ENCODE data around the gene FAM174C.

The FAM174C gene

DNA sequence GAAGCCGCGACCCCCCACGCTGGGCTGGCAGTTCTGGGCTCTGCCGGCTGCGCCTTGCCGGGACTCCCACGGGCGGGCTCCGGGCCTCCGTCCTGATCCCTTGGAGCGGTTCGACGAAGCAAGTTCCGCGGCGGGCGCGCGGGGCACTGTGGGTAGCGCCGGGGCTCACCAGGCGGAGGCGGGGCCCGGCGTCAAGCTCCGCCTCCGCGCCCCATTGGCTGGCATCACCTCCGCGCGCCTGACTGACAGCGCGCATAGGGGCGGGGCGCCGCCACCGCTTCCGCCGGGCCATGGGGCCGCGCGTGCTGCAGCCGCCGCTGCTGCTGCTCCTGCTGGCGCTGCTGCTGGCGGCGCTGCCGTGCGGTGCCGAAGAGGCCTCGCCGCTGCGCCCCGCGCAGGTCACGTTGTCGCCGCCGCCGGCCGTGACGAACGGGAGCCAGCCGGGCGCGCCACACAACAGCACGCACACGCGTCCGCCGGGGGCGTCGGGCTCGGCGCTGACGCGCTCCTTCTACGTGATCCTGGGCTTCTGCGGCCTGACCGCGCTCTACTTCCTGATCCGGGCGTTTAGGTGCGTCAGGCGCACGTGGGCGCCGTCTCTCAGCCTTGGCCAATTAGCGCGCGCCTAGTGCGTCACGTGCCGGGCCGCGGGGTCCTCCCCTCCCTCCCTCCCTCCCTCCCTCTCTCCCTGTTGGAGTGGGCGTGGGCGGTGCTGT, at the start of gene FAM174C:
Gene FAM174C, plus strand, starts transcription at position 271 of the 716 bp plus-strand sequence. Its CDS starts 20 bp downstream, at position 291.
- DNase-seq, result peak; percentile 84 to 95

DNA sequence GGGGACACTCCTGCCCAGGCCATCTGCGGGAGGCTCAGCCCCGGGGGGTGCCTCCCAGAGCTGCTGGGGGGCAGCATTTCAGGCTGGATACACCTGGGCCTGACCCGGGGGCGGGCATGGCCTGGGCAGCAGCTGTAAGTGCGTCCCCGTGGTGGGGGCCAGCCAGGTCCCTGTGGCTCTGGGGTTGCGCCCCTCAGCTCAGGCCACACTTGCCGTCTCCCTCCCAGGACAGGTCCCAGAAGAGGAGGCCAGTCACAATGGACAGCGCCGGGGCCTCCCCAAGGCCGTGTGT, 49.2 kb upstream of the FAM174C start:
- no peak for DNase-seq

DNA sequence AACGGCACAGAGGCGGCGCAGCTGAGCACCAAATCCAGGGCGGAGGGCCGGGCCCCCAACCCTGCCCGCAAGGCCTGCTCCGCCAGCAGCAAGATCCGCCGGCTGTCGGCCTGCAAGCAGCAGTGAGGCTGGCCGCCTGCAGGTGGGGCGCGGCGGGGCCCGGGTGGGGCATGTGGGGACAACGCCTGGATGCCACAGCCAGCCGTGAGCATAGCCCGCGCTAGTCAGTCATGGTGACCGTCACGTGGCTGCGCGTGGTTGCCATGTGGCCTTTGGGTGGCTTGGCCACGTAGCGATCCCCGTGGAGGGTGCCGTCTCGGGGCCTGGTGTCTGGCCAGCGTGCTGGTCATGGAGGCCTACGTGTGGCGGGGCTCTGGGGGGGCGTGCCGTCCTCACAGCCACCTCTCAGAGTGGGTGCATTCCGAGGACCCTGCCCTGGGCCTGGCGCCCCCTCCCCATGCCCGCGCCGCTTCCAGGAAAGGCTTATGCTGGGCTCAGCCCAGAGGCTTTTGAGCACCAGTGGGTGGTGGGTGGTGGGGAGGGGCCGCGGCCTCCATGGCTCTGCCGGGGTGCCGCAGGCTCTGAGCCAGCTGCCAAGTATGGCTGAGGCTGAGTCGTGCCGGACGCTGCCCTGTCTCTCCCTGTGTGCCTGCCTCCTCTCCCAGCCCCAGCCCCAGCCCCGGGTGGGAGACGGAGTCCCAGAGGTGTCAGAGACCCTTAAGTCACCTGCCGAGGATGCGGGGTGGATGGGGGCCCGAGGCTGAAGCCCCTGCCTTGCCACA, 48.6 kb upstream of the FAM174C start:
- DNase-seq, result no peak

DNA sequence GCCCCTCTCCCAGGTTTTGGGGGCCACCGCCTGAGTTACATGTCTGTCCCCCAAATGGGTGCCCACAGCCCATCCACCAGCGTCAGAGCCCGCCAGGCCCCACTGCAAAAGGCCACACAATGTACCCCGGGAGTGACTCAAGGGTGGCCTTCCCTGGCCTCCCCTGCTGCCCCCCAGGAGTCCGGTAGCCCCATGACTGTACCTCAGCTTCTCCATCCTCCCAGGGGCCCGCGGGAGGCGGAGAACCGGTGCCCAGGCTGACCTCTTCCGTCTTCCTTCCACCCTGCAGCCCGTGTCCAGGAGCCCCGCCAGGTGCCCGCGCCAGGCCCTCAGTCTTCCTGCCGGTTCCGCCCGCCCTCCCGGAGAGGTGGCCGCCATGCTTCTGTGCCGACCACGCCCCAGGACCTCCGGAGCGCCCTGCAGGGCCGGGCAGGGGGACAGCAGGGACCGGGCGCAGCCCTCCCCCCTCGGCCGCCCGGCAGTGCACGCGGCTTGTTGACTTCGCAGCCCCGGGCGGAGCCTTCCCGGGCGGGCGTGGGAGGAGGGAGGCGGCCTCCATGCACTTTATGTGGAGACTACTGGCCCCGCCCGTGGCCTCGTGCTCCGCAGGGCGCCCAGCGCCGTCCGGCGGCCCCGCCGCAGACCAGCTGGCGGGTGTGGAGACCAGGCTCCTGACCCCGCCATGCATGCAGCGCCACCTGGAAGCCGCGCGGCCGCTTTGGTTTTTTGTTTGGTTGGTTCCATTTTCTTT, 47.9 kb upstream of the FAM174C start:
- no peak for DNase-seq

DNA sequence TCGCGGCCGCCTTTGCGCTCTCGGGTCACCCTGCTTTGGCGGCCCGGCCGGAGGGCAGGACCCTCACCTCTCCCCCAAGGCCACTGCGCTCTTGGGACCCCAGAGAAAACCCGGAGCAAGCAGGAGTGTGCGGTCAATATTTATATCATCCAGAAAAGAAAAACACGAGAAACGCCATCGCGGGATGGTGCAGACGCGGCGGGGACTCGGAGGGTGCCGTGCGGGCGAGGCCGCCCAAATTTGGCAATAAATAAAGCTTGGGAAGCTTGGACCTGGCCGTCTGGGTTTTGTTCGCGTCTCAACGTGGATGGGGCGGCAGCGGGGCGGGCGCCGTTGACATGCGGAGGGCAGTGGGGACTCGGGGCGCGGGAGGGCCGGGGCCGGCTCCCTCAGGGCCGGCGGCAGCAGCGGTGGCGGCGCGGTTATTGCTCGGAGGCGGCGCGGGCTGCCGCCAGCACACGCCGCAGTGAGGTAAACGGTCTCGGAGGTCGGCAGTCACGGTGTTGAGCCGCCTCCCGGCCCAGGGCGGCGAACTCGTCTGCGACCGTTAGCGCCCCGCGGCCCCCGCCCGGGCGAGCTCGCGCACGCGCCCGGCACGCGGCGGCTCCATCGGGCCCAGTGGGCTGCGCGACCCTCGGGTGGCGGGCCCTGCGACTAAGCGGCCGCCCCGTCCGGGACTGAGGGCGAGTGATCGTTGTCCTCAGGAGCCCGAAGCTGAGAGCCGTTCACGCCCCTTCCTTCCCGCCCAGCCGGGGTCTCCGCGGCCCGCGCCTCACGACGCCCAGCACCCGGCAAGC, 47.0 kb upstream of the FAM174C start:
- DNase-seq, result no peak

DNA sequence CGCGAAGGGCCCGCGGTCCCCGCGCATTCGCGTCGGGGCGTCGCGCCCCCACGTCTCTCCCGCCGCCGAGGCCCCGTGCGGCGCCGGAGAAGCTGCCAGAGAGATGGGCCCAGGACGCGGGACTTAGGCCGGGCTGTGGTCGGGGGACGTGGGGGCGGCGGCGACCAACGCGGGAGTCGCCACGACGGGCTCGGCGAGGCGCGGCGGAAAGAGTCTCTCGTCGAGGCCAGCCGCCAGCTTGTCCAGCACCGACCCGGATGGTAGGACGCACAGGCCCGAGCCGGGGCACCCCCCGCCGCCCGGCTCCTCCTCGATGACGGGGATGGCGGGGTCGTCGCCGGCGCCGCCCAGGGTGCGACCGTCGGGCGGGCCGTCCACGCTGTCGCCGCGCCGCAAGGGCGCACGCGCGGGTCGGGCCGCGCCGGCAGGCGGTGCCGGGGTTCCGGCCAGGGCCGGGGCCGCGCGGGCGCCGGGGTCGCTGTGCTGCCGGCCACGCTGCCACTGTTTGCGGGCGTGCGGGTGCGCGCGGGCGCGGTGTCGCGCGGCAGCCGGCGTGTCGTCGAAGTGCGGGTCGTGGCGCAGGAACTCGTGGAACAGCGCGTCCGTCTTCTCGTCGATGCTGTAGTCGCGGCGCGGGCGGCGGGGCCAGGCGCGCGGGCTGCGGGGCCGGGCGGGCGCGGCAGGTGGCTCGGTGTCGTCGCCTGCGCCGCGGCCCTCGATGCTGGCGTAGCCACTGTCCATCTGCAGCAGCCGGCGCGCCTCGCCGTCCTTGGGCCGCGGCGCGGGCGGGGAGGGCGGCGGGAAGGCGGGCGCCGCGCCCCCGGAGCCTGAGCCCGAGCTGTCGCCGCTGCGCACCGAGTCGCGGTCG, 46.0 kb upstream of the FAM174C start:
- no peak for DNase-seq

DNA sequence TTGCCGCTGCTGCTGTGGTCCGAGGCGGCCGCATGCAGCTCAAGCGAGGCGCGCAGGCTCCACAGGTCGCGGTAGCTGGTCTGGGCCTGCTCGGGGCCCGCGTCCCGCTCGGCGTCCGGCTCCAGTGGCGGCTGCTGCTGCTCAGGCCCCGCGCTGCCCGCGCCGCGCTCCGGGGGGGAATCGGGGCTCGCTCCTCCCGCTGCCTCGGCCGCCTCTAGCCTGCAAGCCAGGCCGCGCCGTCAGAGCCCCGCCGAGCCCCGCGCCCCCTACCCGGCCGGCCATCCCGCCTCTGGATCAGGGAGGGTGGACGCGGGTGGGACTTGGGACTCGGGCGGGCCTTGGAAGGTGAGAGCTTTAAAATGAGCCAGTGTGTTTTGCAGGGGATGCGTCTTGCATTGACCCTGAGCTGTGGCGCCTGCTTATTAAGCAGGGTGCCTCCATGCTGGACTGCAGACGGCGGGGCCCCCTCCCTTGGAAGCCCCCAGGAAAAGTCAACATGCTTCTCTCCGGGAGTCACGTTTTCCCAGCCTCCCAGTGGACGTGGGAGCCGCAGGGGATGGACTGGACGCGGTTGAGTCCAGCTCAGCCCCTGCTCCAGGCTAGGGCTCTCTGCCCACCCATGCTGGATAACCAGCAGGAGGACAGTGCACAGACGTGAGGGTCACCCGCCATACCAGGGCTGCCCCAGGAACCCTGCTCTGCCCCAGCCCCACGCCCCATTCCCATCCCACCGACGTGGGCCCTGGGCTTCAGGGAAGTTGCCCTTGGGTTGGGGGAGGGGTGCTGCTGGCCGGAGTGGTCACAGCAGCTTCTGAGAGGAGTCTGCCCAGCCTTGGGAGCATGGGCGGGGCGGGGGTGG, 45.2 kb upstream of the FAM174C start:
- no peak for DNase-seq

DNA sequence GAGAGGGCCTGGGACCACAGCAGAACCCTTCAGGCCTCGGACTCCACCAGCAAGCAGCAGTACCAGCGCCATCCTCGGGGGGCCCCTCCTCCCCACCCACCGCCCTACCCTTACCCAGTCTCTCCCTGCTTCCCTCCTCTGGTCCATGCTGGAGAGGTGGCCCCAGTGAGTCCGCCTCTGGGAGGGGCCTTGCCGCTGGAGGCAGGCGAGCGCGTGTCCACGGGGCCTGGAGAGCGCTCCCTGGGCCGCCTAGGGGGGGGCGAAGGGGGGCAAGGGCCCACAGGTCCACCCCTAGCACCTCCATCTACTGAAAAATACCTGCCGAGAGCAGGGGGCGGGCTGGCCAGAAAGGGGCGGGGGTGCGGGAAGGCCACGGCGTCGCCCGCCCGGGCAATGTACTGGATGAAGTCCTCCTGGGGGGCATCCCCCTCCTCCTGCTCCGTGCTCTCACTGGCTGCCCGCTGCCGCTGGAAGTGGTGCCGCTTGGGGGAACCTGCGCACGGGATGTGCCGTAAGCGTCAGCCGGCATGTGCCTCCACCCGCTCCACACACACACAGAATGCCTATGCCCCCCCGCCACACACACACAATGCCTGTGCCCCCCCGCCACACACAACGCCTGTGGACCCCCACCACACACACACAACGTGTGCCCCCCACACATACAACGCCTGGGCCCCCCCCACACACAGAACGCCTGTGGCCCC, 44.4 kb upstream of the FAM174C start:
- DNase-seq, result no peak

DNA sequence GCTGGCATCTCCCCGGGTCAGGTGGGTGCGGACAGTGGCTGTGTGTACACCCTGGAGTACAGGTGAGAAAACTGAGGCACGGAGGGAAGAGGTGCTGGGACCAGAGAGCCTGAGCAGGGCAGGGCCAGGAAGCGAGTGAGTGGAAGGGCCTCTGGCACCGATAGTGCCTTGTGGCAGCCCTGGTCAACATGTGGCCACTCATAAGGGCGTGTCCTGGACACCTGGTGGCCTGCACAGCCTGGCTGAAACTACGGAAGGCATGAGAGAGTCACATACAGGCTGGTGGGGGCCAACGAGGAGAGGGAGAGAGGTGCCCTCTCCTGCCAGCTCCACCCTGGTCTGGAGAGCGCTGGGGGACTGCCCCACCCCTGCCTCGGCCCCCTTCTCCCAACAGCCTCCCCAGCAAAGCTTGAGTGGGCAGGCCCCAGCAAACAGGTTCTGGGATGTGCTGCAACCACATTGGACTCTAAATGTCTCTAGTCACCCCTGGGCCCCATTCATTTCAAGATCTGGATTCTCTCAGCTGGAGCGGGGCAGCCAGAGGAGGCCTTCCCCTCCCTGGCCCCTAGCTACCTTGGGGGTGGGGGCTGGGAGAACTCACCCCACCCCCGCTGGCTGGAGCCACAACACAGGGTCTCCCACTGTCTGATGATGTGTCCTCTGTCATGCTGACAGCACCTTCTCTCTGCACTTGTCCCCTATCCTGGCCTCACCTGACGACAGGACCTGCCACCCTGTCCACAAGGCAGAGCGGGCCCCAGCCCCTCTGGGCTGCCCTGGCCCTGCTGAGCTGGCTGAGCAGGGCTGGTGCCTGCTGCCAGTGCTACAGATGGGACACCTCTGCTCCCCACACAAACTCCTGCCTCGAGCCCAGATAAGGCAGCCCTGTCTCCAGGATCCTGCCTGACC, 43.3 kb upstream of the FAM174C start:
- no peak for DNase-seq

DNA sequence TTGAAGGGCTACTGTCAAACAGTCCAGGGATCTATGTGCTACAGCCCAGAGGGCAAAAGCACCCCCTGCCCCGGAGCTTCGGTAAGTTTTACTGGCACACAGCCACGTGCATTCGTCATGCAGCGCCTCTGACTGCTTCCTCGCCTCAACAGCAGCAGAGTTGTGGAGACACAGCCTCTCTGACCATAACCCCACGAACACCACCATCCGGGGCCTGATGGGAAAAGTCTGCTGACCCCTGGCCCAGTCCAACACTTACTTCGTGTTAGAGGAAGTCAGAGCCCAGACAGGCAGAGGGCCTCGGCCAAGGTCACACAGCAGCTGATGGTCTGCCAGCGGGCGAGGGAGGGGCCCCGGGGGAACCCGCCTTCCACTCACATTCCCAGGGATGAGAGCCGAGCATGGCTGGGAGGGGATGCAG, 42.7 kb upstream of the FAM174C start:
- DNase-seq, result no peak

DNA sequence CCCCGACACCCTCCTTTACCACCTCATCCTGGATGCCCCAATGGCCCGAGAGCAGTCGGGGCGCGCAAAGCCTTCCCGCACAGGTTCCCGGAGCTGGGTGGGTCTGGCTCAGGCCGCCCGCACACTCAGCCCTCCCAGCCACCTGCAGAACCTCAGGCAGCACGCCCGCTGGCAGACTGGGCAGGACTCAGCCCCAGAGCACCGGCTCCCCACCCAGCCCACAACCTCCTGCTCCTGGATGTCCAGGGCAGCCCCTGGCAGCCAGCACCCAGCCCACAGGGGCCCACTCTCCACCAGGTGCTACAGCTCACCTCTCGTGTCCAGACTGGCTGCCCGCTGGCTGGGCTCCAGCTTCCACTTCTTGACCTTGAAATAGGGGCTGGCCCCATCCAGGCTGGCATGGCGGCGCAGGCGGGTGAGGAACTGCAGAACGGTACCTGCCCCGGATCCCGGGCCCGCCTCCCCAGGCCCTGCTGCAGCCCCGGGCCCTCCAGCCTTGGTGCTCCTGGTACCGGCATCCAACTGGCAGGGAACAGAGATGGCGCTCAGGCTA, 42.1 kb upstream of the FAM174C start:
- no peak for DNase-seq

DNA sequence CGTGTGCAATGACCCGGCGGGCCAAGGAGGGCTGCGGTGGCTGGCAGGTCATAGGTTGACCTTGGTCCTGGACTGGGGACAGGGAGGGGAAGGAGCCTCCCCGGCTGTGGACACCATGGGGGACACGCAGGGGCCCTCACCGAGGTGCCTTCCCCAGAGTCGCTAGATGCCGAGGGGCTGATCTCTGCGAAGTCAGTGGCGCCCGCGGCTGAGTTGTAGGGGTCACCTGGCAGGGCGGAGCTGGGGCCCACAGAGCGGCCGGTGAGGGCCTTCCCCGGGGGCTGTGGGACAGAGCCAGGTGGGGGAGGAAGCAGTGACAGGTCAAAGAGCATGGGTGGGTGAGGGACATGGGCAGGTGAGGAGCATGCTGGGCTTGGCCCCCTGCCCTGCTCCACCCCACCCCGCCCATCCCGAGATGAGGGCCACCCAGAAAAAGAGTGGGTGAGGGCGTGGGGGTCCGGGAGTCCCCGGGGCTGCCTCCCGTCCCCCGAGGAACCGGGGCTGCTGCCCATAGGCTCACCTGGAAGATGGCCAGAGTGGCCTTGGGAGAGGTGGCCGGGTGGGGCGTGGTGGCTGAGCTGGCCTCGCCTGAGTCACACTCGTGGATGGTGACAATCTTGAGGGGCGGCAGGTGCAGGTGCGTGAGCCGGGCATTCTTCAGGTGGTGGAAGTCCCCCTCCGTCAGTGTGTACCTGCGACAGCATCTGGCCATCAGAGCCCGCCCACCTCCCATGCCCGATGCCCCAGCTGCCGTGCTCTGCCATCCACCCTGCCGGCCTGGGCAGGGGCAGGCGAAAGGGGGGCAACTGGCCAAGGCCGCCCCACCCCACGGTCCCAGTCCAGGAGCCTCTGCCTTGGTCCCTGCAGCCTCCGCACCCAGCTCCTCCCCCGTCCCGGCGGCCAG, 41.0 kb upstream of the FAM174C start:
- no peak for DNase-seq

DNA sequence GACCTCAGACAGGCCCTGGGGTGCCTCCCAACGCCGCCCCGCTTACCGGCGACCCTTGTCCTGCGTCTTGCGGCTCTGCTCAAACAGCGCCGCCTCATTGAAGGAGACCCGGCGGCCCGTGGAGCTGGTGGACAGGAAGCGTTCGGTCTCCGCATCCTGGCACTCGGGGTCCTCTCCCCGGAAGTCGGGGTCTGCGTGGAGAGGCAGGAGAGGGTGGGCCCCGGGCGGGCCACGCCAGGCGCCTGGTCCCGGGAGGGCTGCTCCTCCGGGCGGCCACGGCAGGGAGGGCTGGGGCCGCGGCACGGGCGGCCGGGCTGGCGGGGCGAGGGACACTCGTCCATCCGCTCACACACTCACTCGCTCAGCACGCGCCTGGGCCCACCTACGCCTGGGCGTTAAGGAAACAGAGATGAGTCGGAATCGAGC, 40.4 kb upstream of the FAM174C start:
- DNase-seq, result no peak

DNA sequence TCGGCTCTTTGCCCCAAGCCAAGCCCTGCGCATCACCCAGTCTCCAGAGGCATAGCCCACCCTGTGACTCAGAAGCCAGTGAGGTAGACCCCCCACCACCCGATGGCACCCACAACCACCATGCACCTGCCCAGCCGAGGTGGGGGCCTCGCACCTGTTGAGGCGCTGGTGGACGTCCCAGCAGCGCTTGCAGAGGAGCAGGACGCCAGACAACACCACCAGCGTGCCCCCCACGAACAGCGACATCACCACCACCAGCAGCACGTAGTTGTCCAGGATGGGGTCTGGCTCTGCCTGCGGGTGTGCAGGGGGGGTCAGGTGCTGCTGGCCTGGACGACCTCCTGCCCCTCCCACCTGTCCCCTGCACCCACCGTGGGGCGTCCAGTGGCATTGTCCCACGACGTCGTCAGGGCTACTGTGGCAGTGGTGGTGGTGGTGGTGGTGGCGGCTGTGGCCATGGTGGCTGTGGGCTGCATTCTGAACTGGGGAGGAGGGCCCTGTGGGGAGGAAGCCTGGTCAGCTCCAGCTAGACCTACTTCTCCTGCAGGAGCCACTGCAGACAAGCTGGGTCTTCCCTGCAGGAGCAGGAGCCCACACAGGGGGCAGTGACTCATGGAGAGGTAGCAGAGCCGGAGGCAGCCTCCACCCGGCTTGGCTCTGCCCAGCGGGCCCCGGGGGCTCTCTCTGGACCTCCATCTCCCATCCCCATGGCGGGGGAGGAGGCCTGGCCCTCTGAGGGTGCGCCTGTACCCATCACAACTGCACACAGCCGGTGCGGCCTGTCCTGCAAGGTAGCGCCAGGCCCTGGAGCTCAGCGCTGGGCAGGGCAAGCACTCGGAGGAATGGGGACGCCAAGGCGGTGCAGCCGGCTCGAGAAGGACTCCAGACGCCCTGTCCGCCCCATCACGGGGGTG, 39.4 kb upstream of the FAM174C start:
- DNase-seq, result peak in 1 of 2 experiments; percentile 43

DNA sequence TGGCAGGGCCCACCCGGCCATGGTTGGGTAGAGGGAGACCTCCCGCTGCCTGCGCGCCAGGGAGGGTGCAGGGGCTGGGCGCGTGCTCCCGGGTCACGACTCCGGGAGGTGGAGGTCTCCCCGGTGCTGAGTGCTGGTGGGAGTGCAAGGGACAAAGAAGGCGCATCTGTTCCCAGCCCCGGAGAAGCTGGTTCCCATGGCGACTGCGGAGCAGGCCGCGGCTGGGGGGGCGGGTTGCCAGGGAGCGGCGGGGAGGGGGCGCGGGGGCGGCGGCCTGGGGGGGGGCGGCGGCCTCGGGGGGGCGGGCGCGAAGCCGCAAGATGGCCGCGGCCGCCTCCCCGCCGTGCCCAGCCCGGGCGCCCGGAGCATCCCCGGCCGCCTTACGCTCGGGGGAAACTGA, 38.8 kb upstream of the FAM174C start:
- DNase-seq, result no peak

DNA sequence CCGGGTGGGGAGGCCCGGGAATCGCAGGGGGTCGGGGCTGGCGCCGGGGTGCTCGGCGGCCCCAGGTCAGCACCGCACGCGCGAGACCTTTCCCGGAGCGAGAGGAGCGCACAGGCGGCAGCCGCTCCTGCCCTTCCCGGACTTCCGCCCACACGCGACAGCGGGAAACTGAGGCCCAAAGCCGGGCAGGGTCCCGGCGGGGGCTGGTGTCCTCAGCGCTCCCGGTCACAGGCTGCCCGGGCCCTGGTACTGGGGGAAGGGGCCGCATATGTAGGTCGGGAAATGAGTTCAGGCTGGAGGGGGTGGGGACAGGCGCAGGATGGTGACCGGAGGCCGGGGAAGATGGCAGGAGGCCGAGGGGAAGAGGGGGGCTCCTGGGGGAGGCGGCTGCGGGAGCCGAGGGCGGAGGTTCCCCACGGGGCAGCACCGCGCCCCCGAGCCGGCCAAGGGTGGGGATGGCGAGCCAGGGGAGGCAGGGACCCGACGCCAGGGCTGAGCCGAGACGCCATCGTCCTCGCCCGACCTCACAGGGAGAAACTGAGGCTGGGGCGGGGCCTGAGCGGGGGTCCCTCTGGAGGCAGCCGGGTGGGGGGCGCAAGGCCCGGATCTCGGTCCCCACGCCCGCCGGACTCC, 38.2 kb upstream of the FAM174C start:
- peak in 1 of 2 experiments; percentile 29 for DNase-seq
